D721Med (cell line): ENCODE measurements around the gene CMKLR1.

Experiments
- DNase-seq: peaks from one replicate; pipeline ENCODE4 v3.0.0; 2011; ENCODE audit warnings: low spot score; ENCODE audit not compliant: insufficient read length
- FAIRE-seq: peaks from 2 replicates; lab custom pipeline; 2011; peaks lifted over from hg19 to GRCh38; lab: Jason Lieb, UNC
- CTCF ChIP-seq: IDR thresholded peaks from 2 replicates; pipeline ENCODE4 v1.5.1; 2012; ENCODE audit warnings: mild to moderate bottlenecking, control low read depth; ENCODE audit not compliant: insufficient read depth; ENCODE audit errors: missing control alignments

CMKLR1 gene, protein sequence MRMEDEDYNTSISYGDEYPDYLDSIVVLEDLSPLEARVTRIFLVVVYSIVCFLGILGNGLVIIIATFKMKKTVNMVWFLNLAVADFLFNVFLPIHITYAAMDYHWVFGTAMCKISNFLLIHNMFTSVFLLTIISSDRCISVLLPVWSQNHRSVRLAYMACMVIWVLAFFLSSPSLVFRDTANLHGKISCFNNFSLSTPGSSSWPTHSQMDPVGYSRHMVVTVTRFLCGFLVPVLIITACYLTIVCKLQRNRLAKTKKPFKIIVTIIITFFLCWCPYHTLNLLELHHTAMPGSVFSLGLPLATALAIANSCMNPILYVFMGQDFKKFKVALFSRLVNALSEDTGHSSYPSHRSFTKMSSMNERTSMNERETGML

DNA sequence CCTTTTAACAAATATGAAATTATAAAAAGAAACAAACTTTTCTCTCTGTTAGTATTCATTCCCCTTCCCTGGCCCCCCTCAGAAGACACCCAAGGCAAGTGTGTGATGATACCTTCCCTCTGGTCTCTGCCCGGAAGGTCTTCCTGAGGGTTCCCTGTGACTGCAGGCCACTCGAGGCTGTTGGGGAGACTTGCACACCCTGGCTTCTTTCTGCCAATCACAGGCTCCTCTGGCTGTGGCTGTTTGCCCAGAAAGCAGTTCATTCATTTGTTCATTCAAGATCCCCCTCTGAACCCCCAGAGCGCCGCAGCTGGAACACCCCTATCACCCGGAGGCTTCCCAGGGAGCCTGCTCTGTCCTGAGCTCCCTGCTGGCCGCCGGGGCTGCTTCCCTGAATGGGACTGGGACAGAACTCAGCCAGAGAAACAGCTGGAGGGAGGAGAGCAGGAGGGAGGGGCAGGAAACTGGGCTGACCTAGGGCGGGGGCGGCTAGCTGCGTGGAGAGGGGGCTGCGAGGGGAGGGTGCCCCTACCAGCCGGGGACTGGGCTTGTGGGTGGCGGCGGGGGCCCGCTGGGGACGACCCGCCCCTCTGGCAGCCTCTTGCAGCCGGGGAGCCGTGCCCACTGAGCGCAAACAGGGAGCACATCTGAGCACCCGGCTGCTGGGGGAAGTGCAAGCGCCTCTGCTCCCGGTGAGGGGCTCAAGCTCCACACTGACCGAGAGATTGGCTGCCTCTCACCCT is at the start of gene CMKLR1:
Gene CMKLR1 (minus strand): TSS at position 397 of the 743 bp plus-strand sequence. CDS start 45,720 bp downstream, outside the sequence.
- no peak for DNase-seq
- TF ChIP-seq CTCF, result no peak
- FAIRE-seq, result no peak

- FAIRE-seq (no peak), DNase-seq (no peak)
- no peak for TF ChIP-seq CTCF
Measured at GRCh38 chr12:108387771-108388170, 48.7 kb upstream of the CMKLR1 start.

DNA sequence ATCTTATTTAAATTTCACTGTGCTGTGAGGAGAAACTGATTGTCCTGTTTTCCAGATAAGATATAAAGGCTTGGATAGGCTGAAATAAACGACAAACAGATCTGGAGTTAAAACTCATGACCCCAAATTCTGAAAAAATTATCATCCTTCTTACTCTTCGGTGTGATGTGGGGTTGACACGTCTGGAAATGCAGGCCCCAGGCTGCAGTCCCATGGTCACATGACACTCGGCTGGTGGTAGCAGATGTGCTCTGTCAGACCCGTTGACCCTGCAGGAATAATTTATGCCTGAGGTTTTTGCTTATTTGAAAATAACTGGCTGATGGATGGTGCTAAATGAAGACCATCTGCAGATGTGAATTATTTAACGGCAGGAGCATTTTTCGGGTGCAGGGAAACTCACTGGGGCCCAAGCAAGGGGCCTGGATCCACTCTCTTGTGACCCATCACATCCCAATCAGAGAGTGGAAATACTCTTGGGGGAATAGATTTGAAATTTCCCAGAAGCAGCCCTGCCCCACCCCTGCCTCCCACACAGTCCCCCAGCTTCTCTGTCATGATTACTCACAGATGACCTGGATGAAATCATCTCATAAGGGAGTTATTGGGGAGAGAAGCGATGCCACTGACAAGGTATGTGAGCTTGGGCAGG is 47.7 kb upstream of the CMKLR1 start:
- DNase-seq (no peak), FAIRE-seq (no peak)
- TF ChIP-seq CTCF, result no peak

GRCh38 chr12:108382437-108382801 is 43.3 kb upstream of the CMKLR1 start:
- DNase-seq (no peak), FAIRE-seq (no peak)
- TF ChIP-seq CTCF, result no peak

- DNase-seq (no peak), FAIRE-seq (no peak)
- no peak for TF ChIP-seq CTCF
Measured at GRCh38 chr12:108381787-108382436, 42.8 kb upstream of the CMKLR1 start.

GRCh38 chr12:108380382-108380781 is 41.3 kb upstream of the CMKLR1 start:
- DNase-seq (no peak), FAIRE-seq (no peak)
- no peak for TF ChIP-seq CTCF
